ENCODE measurements around the gene SERPINA4.

Gene SERPINA4

DNA sequence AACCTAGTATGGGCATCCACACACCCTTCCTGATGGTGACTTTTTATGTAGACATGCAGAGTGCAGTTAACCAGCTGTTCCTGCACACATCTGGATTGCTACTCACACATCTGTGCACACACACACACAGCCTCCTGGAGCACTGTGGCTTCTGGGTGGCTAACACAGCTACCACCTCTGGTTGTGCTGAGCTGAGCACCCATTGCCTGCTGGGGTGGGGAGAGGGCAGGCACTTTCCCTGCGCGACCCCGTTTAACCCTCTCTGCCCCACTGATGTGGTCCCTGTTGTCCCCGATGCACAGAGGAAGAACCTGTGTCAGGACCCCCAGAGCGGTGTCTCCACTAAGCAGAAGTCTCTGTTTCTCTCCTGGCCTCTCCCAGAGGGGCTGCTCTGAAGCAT lies 36.5 kb downstream of the SERPINA4 start:
- no peak for ATAC-seq
- TF ChIP-seq OSR1 (CRISPR knock-in tag; IDR thresholded peaks at IDR 0.05) (no peak), GLIS3 (CRISPR knock-in tag; IDR thresholded peaks at IDR 0.05) (no peak), ISL1 (CRISPR knock-in tag; IDR thresholded peaks at IDR 0.05) (no peak), ZNF565 (CRISPR knock-in tag; conservative IDR thresholded peaks at IDR 0.05; ENCODE audit: low read depth) (no peak), TOX (CRISPR knock-in tag; IDR thresholded peaks at IDR 0.05; ENCODE audit: borderline replicate concordance) (no peak), PPARA (CRISPR knock-in tag; IDR thresholded peaks at IDR 0.05; ENCODE audit: borderline replicate concordance) (no peak), SNAI2 (CRISPR knock-in tag; IDR thresholded peaks at IDR 0.05) (no peak), CREB5 (CRISPR knock-in tag; IDR thresholded peaks at IDR 0.05; ENCODE audit: low read depth) (no peak), ZFP3 (CRISPR knock-in tag; IDR thresholded peaks at IDR 0.05) (no peak), BACH2 (CRISPR knock-in tag; IDR thresholded peaks at IDR 0.05; ENCODE audit: borderline replicate concordance) (no peak), ESRRG (CRISPR knock-in tag; IDR thresholded peaks at IDR 0.05) (no peak), CSDC2 (CRISPR knock-in tag; IDR thresholded peaks at IDR 0.05) (no peak), ZC3H10 (CRISPR knock-in tag; IDR thresholded peaks at IDR 0.05) (no peak), RARB (CRISPR knock-in tag; IDR thresholded peaks at IDR 0.05) (no peak), PATZ1 (CRISPR knock-in tag; IDR thresholded peaks at IDR 0.05; ENCODE audit: borderline replicate concordance) (no peak)
- TF ChIP-seq, protein P1, sequence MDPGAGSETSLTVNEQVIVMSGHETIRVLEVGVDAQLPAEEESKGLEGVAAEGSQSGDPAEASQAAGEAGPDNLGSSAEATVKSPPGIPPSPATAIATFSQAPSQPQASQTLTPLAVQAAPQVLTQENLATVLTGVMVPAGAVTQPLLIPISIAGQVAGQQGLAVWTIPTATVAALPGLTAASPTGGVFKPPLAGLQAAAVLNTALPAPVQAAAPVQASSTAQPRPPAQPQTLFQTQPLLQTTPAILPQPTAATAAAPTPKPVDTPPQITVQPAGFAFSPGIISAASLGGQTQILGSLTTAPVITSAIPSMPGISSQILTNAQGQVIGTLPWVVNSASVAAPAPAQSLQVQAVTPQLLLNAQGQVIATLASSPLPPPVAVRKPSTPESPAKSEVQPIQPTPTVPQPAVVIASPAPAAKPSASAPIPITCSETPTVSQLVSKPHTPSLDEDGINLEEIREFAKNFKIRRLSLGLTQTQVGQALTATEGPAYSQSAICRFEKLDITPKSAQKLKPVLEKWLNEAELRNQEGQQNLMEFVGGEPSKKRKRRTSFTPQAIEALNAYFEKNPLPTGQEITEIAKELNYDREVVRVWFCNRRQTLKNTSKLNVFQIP (CRISPR knock-in tag; IDR thresholded peaks at IDR 0.05; ENCODE audit: borderline replicate concordance, low read depth): no peak

DNA sequence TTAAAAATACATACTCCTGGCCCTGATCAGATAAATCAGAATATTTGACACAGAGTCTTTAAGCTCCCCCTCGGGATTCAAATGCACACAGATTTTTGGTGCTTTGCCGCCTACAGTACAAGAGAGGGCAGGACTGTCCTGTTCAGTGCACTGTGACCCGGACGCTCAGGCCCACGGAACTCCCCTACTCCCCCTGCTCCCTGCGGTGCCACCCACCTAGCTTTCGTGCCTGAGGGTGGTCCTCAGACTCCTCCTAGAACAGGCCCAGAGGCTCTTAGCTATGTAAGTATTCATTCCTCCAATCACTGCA lies 37.2 kb downstream of the SERPINA4 start:
- ATAC-seq: no peak

More for the DNA sequence above, 37.2 kb downstream of the SERPINA4 start:
- TF ChIP-seq, protein P2, sequence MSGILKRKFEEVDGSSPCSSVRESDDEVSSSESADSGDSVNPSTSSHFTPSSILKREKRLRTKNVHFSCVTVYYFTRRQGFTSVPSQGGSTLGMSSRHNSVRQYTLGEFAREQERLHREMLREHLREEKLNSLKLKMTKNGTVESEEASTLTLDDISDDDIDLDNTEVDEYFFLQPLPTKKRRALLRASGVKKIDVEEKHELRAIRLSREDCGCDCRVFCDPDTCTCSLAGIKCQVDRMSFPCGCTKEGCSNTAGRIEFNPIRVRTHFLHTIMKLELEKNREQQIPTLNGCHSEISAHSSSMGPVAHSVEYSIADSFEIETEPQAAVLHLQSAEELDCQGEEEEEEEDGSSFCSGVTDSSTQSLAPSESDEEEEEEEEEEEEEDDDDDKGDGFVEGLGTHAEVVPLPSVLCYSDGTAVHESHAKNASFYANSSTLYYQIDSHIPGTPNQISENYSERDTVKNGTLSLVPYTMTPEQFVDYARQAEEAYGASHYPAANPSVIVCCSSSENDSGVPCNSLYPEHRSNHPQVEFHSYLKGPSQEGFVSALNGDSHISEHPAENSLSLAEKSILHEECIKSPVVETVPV (CRISPR knock-in tag; IDR thresholded peaks at IDR 0.05): no peak
- TF ChIP-seq CSDC2 (CRISPR knock-in tag; IDR thresholded peaks at IDR 0.05) (no peak), TSHZ2 (CRISPR knock-in tag; IDR thresholded peaks at IDR 0.05) (no peak), ZFP30 (CRISPR knock-in tag; IDR thresholded peaks at IDR 0.05) (no peak), RARB (CRISPR knock-in tag; IDR thresholded peaks at IDR 0.05) (no peak), TCF4 (CRISPR knock-in tag; IDR thresholded peaks at IDR 0.05; ENCODE audit: borderline replicate concordance) (no peak), ZNF8 (CRISPR knock-in tag; IDR thresholded peaks at IDR 0.05) (no peak), TOX (CRISPR knock-in tag; IDR thresholded peaks at IDR 0.05; ENCODE audit: borderline replicate concordance) (no peak), ZC3H10 (CRISPR knock-in tag; IDR thresholded peaks at IDR 0.05) (no peak), OSR1 (CRISPR knock-in tag; IDR thresholded peaks at IDR 0.05) (no peak), ESRRG (CRISPR knock-in tag; IDR thresholded peaks at IDR 0.05) (no peak), PATZ1 (CRISPR knock-in tag; IDR thresholded peaks at IDR 0.05; ENCODE audit: borderline replicate concordance) (no peak), ISL1 (CRISPR knock-in tag; IDR thresholded peaks at IDR 0.05) (no peak), PPARA (CRISPR knock-in tag; IDR thresholded peaks at IDR 0.05; ENCODE audit: borderline replicate concordance) (no peak), SNAI2 (CRISPR knock-in tag; IDR thresholded peaks at IDR 0.05) (no peak), ARNTL (CRISPR knock-in tag; IDR thresholded peaks at IDR 0.05; ENCODE audit: borderline replicate concordance, low read depth) (no peak), GLIS3 (CRISPR knock-in tag; IDR thresholded peaks at IDR 0.05) (no peak), ZNF70 (CRISPR knock-in tag; IDR thresholded peaks at IDR 0.05) (no peak), ZFP3 (CRISPR knock-in tag; IDR thresholded peaks at IDR 0.05) (no peak), CREB5 (CRISPR knock-in tag; IDR thresholded peaks at IDR 0.05; ENCODE audit: low read depth) (no peak)
